Activated CD8-positive, alpha-beta T cell treated with anti-CD3 and anti-CD28 coated beads for 36 hours (primary cell): ENCODE measurements around the gene IFNLR1. TPM values are rescaled to one million over a fixed set of nuclear protein-coding genes. Genes with fewer than 3 reads are reported as not detected.
A peak's percentile ranks its signal among the peaks of the same experiment; 100 is the strongest.

Experiments used
- ATAC-seq: fragments of 200-7000 bp; cut with Tn5 transposase; one replicate; pipeline ENCODE4 v1.10.0; 2021; ENCODE audit warnings: mild to moderate bottlenecking, moderate library complexity
- CTCF ChIA-PET: fragments of 350-600 bp; sonication (Branson Sonifier 250); formaldehyde crosslinking; loops from one replicate; lab custom pipeline; 2021; ENCODE audit warnings: antibody characterized with exemption; lab: Charles Lee
- POLR2A ChIA-PET: fragments of 350-600 bp; sonication (Branson Sonifier 250); formaldehyde crosslinking; loops from one replicate; lab custom pipeline; 2021; ENCODE audit warnings: antibody characterized with exemption; lab: Charles Lee
- DNase-seq: peaks from one replicate; pipeline ENCODE4 v3.0.0-alpha.2; 2020
- H3K27ac Mint-ChIP-seq: one replicate; pipeline ENCODE4 v1.8.0; 2021; ENCODE audit warnings: mild to moderate bottlenecking, mixed read lengths
- H3K27me3 Mint-ChIP-seq: one replicate; pipeline ENCODE4 v1.8.0; 2021; ENCODE audit warnings: mixed read lengths
- H3K36me3 Mint-ChIP-seq: one replicate; pipeline ENCODE4 v1.8.0; 2021; ENCODE audit warnings: low read depth, mixed read lengths
- H3K4me1 Mint-ChIP-seq: one replicate; pipeline ENCODE4 v1.8.0; 2021; ENCODE audit warnings: low read depth, mixed read lengths
- H3K4me3 Mint-ChIP-seq: one replicate; pipeline ENCODE4 v1.8.0; 2021; ENCODE audit warnings: mild to moderate bottlenecking, moderate library complexity, mixed read lengths
- H3K9me3 Mint-ChIP-seq: one replicate; pipeline ENCODE4 v1.8.0; 2021; ENCODE audit warnings: mixed read lengths
- intact Hi-C: fragments of 100-400 bp; cut with micrococcal nuclease; formaldehyde crosslinking; loops from one replicate; pipeline ENCODE4 v1.10.0; 2022
- total RNA-seq, 2 experiments: library from RNA; stranded (reverse); gene quantifications; one replicate each; pipeline ENCODE4 v1.2.3, GENCODE V29; 2021
- TF ChIP-seq, protein P1 (sequence below): fragments of 200-600 bp; IDR thresholded peaks from one replicate; pipeline ENCODE4 v1.8.0; 2022; ENCODE audit warnings: antibody characterized with exemption, mild to moderate bottlenecking

Gene IFNLR1
- total RNA-seq, 2 experiments from 2014 or later = 4.8 to 6.4 TPM

DNA sequence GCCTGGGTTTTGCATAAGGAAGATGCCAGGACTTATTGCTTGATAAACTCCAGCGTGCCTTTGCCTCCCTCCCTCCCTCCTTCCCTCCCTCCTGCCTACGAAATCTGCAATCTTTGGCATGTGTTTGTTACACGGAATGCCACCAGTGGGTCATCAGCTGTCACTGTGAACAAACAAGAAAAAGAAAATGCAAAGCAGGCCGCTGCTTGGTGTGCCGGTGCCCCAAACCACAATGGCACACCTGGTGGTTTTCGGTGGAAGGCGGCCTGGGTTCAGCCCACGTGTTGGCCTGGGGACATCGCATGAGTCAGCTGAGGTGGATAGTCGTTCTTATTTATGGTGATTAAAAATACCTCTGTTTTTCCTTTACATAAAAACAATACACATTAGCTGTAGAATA, 16.3 kb upstream of the IFNLR1 start:
- ChIA-PET CTCF (interaction anchor here (0.8 to 9.0 kb wide), 5 partner anchors 53 to 438 kb away, joined by 3 to 73 read pairs (median 5); no protein-coding TSS in a partner anchor), POLR2A (interaction anchor here (0.7 to 0.9 kb wide), 4 partner anchors 34 to 1924 kb away, joined by 3 read pairs; no protein-coding TSS in a partner anchor)
- H3K36me3 Mint-ChIP-seq = no peaks in the 10 kb centered on the region
- ATAC-seq = no peak
- peaks cover 14% of the 10 kb centered on the region for H3K4me1 Mint-ChIP-seq
- DNase-seq = peak; percentile 49
- H3K27ac Mint-ChIP-seq = no peak overlapping the region
- no peak overlapping the region for H3K4me3 Mint-ChIP-seq
- no peaks in the 10 kb centered on the region for H3K9me3 Mint-ChIP-seq
- intact Hi-C loops = no loop called here
- peaks cover 12% of the 10 kb centered on the region for H3K27me3 Mint-ChIP-seq
- TF ChIP-seq, protein P1, sequence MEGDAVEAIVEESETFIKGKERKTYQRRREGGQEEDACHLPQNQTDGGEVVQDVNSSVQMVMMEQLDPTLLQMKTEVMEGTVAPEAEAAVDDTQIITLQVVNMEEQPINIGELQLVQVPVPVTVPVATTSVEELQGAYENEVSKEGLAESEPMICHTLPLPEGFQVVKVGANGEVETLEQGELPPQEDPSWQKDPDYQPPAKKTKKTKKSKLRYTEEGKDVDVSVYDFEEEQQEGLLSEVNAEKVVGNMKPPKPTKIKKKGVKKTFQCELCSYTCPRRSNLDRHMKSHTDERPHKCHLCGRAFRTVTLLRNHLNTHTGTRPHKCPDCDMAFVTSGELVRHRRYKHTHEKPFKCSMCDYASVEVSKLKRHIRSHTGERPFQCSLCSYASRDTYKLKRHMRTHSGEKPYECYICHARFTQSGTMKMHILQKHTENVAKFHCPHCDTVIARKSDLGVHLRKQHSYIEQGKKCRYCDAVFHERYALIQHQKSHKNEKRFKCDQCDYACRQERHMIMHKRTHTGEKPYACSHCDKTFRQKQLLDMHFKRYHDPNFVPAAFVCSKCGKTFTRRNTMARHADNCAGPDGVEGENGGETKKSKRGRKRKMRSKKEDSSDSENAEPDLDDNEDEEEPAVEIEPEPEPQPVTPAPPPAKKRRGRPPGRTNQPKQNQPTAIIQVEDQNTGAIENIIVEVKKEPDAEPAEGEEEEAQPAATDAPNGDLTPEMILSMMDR = no peak

DNA sequence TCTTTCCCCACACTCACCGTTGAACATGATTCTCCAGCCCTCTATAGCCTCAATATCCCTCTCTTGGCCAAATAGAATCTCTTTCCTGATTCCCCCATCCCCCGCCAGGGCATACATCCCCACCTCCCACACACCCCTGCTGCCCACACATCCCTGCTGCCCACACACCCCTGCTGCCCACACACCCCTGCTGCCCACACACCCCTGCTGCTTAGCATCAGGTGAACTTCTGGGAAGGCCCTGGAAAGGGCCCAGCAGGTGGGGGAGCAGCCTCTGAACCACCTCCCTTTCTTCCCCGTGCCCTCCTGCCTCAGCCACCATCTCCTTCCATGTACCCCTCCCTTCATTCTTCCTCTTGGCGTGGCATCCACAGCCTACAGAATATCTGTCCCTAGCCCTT, 15.9 kb upstream of the IFNLR1 start:
- H3K36me3 Mint-ChIP-seq = no peaks in the 10 kb centered on the region
- H3K27ac Mint-ChIP-seq = no peak overlapping the region
- intact Hi-C loops = no loop called here
- TF ChIP-seq, protein P1 = no peak
- no peak overlapping the region for H3K4me3 Mint-ChIP-seq
- peaks cover 14% of the 10 kb centered on the region for H3K4me1 Mint-ChIP-seq
- DNase-seq = no peak
- ChIA-PET CTCF (interaction anchor here (0.7 to 9.0 kb wide), 16 partner anchors 11 to 439 kb away, joined by 3 to 376 read pairs (median 9); partner anchors contain the start of gene IFNLR1), POLR2A (no interaction called here)
- no peak for ATAC-seq
- no peaks in the 10 kb centered on the region for H3K9me3 Mint-ChIP-seq
- peaks cover 12% of the 10 kb centered on the region for H3K27me3 Mint-ChIP-seq

DNA sequence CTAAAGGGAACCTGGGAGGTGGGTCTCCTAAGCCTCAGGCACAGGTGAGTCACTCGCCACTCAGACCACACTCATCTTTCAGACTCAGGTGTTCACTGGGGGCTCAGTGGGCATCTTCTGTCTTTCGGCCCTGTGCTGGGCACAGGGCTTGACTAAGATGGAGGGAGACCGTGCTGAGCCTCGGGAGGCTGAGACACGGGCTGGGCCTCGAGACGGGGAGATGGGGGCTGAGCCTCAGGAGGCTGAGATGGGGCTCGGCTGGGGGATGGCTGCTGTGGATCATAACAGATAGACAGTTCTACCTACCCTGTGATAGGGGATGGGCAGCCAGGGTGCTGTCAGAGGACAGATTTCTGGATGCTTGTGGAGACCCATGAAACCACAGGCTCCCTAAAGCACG, 15.5 kb upstream of the IFNLR1 start:
- ATAC-seq = no peak
- Mint-ChIP-seq H3K36me3 (no peaks in the 10 kb centered on the region), H3K27me3 (peaks cover 12% of the 10 kb centered on the region), H3K27ac (no peak overlapping the region), H3K4me3 (no peak overlapping the region), H3K4me1 (peaks cover 14% of the 10 kb centered on the region), H3K9me3 (no peaks in the 10 kb centered on the region)
- ChIA-PET CTCF (interaction anchor here (0.6 to 6.6 kb wide), 35 partner anchors 12 to 435 kb away, joined by 3 to 376 read pairs (median 6); partner anchors contain the start of genes IFNLR1, NIPAL3 and STPG1), POLR2A (interaction anchor here (0.9 to 1.2 kb wide), 2 partner anchors 13 to 214 kb away, joined by 3 to 6 read pairs; no protein-coding TSS in a partner anchor)
- TF ChIP-seq, protein P1 = no peak
- intact Hi-C loops = no loop called here
- DNase-seq = no peak

DNA sequence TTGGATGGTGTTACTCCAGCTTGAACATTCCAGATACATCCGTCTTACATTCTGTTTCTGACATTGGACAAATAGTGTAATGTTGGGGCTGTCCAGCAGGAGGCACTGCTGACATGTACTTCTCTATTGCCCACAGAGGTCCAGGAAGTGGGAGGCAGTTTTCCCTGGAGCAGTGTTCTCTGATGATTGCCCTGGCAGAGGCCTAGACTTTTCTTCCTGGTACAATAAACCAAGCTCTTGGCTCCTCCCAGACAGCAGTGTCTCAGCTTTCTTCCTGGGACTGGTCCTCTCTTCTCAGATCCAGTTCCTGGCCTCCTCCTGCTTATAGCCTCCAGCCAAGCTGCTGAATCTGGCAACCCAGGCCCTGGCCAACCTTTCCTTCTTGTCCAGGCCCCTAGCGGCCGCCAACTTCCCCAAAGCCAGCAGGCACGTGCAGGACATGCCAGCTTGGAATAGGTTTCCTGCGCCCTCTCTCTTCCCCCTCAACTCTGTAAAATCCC, 14.9 kb upstream of the IFNLR1 start:
- peaks cover 14% of the 10 kb centered on the region for H3K4me1 Mint-ChIP-seq
- no peak overlapping the region for H3K27ac Mint-ChIP-seq
- no peaks in the 10 kb centered on the region for H3K9me3 Mint-ChIP-seq
- intact Hi-C loops = no loop called here
- ChIA-PET CTCF (interaction anchor here (0.6 to 6.6 kb wide), 50 partner anchors 12 to 452 kb away, joined by 3 to 376 read pairs (median 4); partner anchors contain the start of genes IFNLR1, NIPAL3 and STPG1), POLR2A (interaction anchor here (0.9 to 1.2 kb wide), 2 partner anchors 12 to 215 kb away, joined by 3 to 6 read pairs; no protein-coding TSS in a partner anchor)
- H3K27me3 Mint-ChIP-seq = peaks cover 11% of the 10 kb centered on the region
- no peak overlapping the region for H3K4me3 Mint-ChIP-seq
- TF ChIP-seq, protein P1 = peak; percentile 97
- no peaks in the 10 kb centered on the region for H3K36me3 Mint-ChIP-seq
- peak; percentile 80 for DNase-seq
- peak; percentile 41 for ATAC-seq
